ENCODE results near the gene TSPAN7. TPM values are rescaled to one million over a fixed set of nuclear protein-coding genes. Genes with fewer than 3 reads are reported as not detected.

TSPAN7 gene
- total and polyA plus RNA-seq, 2 donors = 6.3 to 24.3 TPM

DNA sequence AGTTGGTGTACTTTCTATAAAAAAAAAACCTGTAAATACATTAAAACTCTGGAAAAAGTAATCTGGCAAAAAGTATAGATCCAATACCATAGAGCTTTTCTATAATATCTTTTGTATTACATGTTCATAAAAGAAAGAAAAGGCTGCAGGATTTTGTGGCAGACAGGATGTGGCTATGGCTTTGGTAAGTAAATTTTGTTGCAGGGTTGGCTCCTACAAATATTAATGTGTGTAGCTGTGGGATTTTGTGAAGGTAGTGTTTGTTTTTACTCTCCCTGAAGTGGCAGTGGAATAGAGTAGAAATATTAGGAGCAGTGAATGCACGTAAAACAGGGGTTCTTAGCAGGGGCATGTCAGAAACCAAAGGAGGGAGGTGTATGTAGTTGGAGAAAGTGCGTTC, 84.8 kb downstream of the TSPAN7 start:
- no peaks in the 10 kb centered on the region for H3K9me3 ChIP-seq (ENCODE audit: control insufficient read depth in 2 of 2, insufficient read depth in 1 of 2, low read length in 1 of 2)
- H3K27me3 ChIP-seq (ENCODE audit: control insufficient read depth in 2 of 2, insufficient read depth in 1 of 2, low read length in 1 of 2) = no peaks in the 10 kb centered on the region
- no peak overlapping the region for H3K27ac ChIP-seq (ENCODE audit: low read depth in 1 of 2, low read length in 1 of 2)
- no peak overlapping the region for H3K4me3 ChIP-seq (ENCODE audit: low read length in 2 of 2)
- no peaks in the 10 kb centered on the region for H3K36me3 ChIP-seq (ENCODE audit: control insufficient read depth in 2 of 2, insufficient read depth in 2 of 2, low read length in 1 of 2)
- DNase-seq (ENCODE audit: low read depth in 6 of 9, low spot score in 9 of 9) = no peak
- WGBS = 63% methylated on average over 2 of the region's 2 CpGs
- peaks cover 2% of the 10 kb centered on the region in 2 donors for H3K4me1 ChIP-seq (ENCODE audit: control insufficient read depth in 2 of 2, insufficient read depth in 2 of 2, low read length in 2 of 2)

DNA sequence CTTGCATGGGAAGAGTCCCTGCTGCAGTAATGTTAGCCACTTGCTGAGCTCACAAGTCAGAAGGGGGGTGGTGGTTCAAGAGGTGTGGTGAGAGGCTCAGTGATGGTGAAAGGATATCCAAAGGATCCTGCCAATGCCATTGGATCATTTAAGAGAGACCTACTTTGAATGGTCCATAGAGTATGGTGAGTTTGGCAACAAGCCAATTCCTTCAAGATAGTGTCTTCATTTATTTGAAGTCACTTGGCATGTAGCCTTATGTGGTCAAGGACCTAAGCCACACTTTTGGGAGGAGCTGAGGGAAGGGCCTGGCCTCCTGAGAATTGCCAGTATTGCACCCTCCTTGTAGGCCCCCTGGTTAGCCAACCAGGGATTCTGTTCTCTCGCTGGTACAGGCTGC, 87.9 kb downstream of the TSPAN7 start:
- Histone ChIP-seq H3K9me3 (ENCODE audit: control insufficient read depth in 2 of 2, insufficient read depth in 1 of 2, low read length in 1 of 2) (no peaks in the 10 kb centered on the region), H3K36me3 (ENCODE audit: control insufficient read depth in 2 of 2, insufficient read depth in 2 of 2, low read length in 1 of 2) (no peaks in the 10 kb centered on the region), H3K27me3 (ENCODE audit: control insufficient read depth in 2 of 2, insufficient read depth in 1 of 2, low read length in 1 of 2) (no peaks in the 10 kb centered on the region), H3K4me3 (ENCODE audit: low read length in 2 of 2) (no peak overlapping the region), H3K27ac (ENCODE audit: low read depth in 1 of 2, low read length in 1 of 2) (no peak overlapping the region), H3K4me1 (ENCODE audit: control insufficient read depth in 2 of 2, insufficient read depth in 2 of 2, low read length in 2 of 2) (no peaks in the 10 kb centered on the region)
- 100% methylated on average over 1 of the region's 1 CpG for WGBS
- DNase-seq (ENCODE audit: low read depth in 6 of 9, low spot score in 9 of 9) = no peak

DNA sequence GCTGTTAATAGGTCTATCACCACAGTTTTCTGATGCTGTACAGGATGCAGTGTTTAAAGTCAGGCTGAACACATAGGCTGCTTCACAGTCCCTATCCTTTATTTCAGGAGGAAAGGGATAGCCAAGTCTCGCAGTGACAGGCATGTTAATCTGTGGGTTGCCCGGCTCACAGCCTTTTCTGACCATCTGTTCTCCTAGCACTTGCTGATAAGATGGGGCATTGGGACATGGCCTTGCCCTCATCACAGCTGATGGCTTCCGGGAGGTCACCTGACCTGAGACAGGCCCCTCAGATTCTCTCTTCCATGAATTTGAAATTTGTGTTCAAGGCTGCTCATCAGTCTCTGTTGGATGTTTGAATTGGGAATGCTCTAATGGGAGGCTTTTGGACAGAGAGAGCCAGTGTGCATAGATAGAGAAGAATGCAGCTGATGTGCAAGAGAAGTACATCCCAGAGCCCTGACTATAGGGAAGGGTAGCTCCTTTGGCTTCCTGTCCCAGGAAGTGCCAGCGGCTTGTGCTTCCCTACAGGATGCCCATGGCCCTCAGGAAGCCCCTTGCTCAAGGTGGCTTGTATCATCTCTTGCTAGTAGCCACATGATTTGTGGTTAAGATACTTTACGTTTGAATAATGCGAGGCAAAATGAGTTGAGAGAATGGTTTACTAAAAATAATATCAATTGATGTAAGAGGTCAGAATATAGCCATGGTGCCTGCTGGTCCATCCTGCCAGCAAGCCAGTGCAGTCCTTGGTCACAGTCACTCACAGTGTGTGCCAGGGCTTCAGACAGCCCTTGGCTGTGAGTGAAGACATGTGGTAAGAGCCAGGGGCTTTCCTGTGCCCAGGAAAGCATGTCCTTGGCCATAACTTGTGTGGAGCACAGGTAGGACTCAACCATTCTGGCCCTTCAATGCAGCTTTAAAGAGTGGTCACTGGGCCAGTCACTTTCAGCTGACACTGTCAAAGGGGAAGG, 88.6 kb downstream of the TSPAN7 start:
- H3K36me3 ChIP-seq (ENCODE audit: control insufficient read depth in 2 of 2, insufficient read depth in 2 of 2, low read length in 1 of 2) = no peaks in the 10 kb centered on the region
- no peak overlapping the region for H3K27ac ChIP-seq (ENCODE audit: low read depth in 1 of 2, low read length in 1 of 2)
- 70% methylated on average over 6 of the region's 6 CpGs for WGBS
- no peaks in the 10 kb centered on the region for H3K9me3 ChIP-seq (ENCODE audit: control insufficient read depth in 2 of 2, insufficient read depth in 1 of 2, low read length in 1 of 2)
- H3K4me1 ChIP-seq (ENCODE audit: control insufficient read depth in 2 of 2, insufficient read depth in 2 of 2, low read length in 2 of 2) = no peaks in the 10 kb centered on the region
- no peak for DNase-seq (ENCODE audit: low read depth in 6 of 9, low spot score in 9 of 9)
- no peak overlapping the region for H3K4me3 ChIP-seq (ENCODE audit: low read length in 2 of 2)
- H3K27me3 ChIP-seq (ENCODE audit: control insufficient read depth in 2 of 2, insufficient read depth in 1 of 2, low read length in 1 of 2) = no peaks in the 10 kb centered on the region

DNA sequence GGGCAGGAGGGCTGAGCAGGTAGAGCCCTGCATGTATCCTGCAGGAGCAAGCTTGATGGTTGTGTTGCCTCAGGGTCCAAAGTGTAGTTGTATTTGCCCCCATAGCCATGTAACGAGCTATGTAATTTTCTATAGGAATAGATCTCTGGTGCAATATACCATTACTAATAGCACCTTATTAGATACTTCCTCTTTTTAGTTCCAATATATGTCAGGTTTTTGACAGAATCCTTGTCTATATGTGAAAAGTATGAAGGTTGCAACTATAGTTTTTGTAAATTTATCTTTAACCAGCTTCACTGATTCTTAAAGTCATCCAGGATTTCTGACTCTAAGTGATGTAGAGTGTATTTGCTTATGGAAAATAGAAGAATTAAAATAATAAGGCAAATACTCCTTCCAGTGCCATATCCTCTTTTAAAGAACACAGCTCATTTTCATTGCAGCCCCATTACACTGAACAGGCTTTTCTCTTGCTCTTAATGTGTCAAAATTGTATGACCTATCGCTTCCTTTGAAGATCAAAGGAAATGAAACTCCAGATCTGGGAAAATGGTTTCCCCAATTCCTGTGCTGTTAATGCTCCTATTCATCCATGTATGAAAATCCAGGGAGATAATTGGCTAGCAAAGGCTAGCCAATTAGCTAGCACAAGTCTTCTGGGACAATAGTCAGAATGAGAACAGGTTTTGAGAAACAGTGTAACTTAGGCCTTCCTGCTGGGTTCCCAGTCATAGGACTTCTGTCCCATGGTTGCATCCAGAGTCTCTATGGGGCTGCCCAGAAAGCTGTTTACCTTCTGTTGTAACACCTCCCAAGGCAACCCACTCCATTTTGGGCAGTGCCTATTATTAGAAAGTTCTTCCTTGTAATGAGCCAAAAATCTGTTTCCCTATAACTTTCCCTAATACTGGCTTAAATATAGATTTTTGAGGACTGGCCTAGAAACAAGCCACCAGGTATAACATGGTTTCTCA, 90.6 kb downstream of the TSPAN7 start:
- H3K27ac ChIP-seq (ENCODE audit: low read depth in 1 of 2, low read length in 1 of 2) = no peak overlapping the region
- H3K36me3 ChIP-seq (ENCODE audit: control insufficient read depth in 2 of 2, insufficient read depth in 2 of 2, low read length in 1 of 2) = no peaks in the 10 kb centered on the region
- no peak for DNase-seq (ENCODE audit: low read depth in 6 of 9, low spot score in 9 of 9)
- H3K4me3 ChIP-seq (ENCODE audit: low read length in 2 of 2) = no peak overlapping the region
- H3K9me3 ChIP-seq (ENCODE audit: control insufficient read depth in 2 of 2, insufficient read depth in 1 of 2, low read length in 1 of 2) = no peaks in the 10 kb centered on the region
- WGBS = 100% methylated on average over 2 of the region's 2 CpGs
- H3K4me1 ChIP-seq (ENCODE audit: control insufficient read depth in 2 of 2, insufficient read depth in 2 of 2, low read length in 2 of 2) = no peaks in the 10 kb centered on the region
- no peaks in the 10 kb centered on the region for H3K27me3 ChIP-seq (ENCODE audit: control insufficient read depth in 2 of 2, insufficient read depth in 1 of 2, low read length in 1 of 2)

DNA sequence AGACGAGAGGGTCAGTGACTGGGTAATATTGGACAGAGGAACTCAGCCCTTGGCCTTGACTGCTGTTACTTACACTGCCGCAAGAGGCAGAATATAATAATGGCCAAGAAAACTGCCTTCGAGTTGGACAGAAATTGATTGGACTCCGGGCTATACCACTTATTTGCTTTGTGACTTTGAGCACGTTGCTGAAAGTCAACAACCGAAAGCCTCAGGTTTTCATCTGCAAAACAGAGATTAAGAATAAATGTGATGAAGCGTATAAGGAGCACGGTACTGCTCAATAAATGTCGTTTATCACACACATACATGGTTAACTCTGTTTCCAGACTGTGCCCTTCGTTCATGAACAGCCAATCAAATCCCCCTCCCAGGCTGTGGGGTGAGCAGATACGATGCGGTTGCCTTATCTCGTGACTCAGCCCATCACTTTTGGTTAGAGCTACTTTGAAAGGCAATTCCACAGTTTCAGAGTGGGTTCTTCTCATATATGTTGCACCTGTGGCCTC, 91.6 kb downstream of the TSPAN7 start:
- peak overlapping the region in 1 of 2 donors; percentile 3 for H3K27ac ChIP-seq (ENCODE audit: low read depth in 1 of 2, low read length in 1 of 2)
- H3K27me3 ChIP-seq (ENCODE audit: control insufficient read depth in 2 of 2, insufficient read depth in 1 of 2, low read length in 1 of 2) = no peaks in the 10 kb centered on the region
- 87% methylated on average over 13 of the region's 13 CpGs for WGBS
- H3K36me3 ChIP-seq (ENCODE audit: control insufficient read depth in 2 of 2, insufficient read depth in 2 of 2, low read length in 1 of 2) = no peaks in the 10 kb centered on the region
- no peaks in the 10 kb centered on the region for H3K9me3 ChIP-seq (ENCODE audit: control insufficient read depth in 2 of 2, insufficient read depth in 1 of 2, low read length in 1 of 2)
- DNase-seq (ENCODE audit: low read depth in 6 of 9, low spot score in 9 of 9) = peak in 3 of 9 donors; percentile 32 to 42 (median 41)
- no peak overlapping the region for H3K4me3 ChIP-seq (ENCODE audit: low read length in 2 of 2)
- H3K4me1 ChIP-seq (ENCODE audit: control insufficient read depth in 2 of 2, insufficient read depth in 2 of 2, low read length in 2 of 2) = no peaks in the 10 kb centered on the region

DNA sequence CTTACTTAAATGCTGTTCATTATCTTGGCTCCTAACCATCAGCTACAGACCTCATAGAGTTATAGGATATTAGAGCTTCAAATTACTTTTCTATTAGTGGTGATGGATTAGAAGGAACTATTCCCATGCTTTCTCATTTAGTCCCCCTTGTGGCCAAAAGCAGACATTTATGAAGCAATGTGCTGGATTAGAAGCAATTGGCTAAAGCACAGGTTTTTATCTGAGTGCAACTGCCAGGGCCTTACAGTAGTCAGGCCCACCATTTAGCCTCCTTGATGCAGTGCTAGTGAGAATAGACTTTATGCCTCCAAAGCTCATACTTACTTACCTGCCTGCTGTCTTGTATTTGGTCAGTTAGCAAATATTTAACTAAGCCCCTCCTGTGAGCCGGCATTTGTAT, 93.0 kb downstream of the TSPAN7 start:
- Histone ChIP-seq H3K9me3 (ENCODE audit: control insufficient read depth in 2 of 2, insufficient read depth in 1 of 2, low read length in 1 of 2) (no peaks in the 10 kb centered on the region), H3K36me3 (ENCODE audit: control insufficient read depth in 2 of 2, insufficient read depth in 2 of 2, low read length in 1 of 2) (no peaks in the 10 kb centered on the region)
- WGBS = 98% methylated on average over 1 of the region's 1 CpG

DNA sequence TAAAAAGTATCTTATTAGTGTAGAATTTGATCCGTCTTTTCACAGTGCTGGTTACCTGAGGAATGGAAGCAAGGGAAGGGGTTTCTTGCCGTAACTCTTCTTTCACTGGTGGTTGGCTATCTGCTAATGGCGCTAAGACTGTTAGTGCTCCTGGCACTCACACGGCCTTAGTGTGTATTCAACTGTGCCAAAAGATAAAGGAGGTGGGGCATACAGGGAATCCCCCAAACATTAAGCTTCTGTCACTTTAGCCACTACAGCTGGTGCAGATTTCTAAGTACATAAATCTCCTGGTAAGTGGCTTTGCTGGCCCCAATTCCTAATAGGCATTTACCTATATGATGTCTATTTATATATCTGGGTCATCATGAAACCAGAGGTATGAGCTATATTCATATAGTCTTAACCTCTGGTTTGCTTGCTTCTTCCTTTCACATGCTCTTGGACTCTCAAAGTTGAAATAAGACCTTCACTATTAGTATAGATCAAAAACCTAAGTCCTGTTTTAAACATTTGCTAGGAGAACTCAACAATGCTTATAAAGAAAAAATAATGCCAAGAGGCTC, 95.1 kb downstream of the TSPAN7 start:
- Histone ChIP-seq H3K9me3 (ENCODE audit: control insufficient read depth in 2 of 2, insufficient read depth in 1 of 2, low read length in 1 of 2) (no peaks in the 10 kb centered on the region), H3K4me1 (ENCODE audit: control insufficient read depth in 2 of 2, insufficient read depth in 2 of 2, low read length in 2 of 2) (no peaks in the 10 kb centered on the region), H3K27ac (ENCODE audit: low read depth in 1 of 2, low read length in 1 of 2) (no peak overlapping the region), H3K36me3 (ENCODE audit: control insufficient read depth in 2 of 2, insufficient read depth in 2 of 2, low read length in 1 of 2) (no peaks in the 10 kb centered on the region), H3K27me3 (ENCODE audit: control insufficient read depth in 2 of 2, insufficient read depth in 1 of 2, low read length in 1 of 2) (no peaks in the 10 kb centered on the region), H3K4me3 (ENCODE audit: low read length in 2 of 2) (no peak overlapping the region)
- no peak for DNase-seq (ENCODE audit: low read depth in 6 of 9, low spot score in 9 of 9)
- WGBS = 95% methylated on average over 4 of the region's 4 CpGs

More for the DNA sequence above, 93.0 kb downstream of the TSPAN7 start:
- Histone ChIP-seq H3K27me3 (ENCODE audit: control insufficient read depth in 2 of 2, insufficient read depth in 1 of 2, low read length in 1 of 2) (no peaks in the 10 kb centered on the region), H3K27ac (ENCODE audit: low read depth in 1 of 2, low read length in 1 of 2) (no peak overlapping the region), H3K4me3 (ENCODE audit: low read length in 2 of 2) (no peak overlapping the region), H3K4me1 (ENCODE audit: control insufficient read depth in 2 of 2, insufficient read depth in 2 of 2, low read length in 2 of 2) (no peaks in the 10 kb centered on the region)
- DNase-seq (ENCODE audit: low read depth in 6 of 9, low spot score in 9 of 9) = peak in 2 of 9 donors; percentile 30 to 38

DNA sequence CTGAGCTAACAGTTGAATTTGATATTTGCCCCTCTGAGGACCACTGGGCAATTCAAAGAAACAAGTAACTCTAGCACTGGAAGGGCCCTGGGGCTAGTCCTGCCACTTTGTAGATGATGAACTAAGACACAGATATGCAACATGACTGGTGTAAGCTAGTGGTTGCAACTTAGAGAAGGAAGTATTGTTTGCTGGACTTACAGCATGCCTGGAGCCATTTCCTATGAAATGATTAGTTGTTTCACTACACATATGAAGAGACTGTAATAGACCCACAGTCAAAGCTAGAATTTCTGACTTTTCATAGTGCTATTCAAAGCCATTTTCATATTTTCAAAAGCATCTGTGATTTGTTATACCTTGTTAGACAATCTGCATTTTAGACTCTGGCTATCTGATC, 96.2 kb downstream of the TSPAN7 start:
- no peaks in the 10 kb centered on the region for H3K27me3 ChIP-seq (ENCODE audit: control insufficient read depth in 2 of 2, insufficient read depth in 1 of 2, low read length in 1 of 2)
- no peaks in the 10 kb centered on the region for H3K4me1 ChIP-seq (ENCODE audit: control insufficient read depth in 2 of 2, insufficient read depth in 2 of 2, low read length in 2 of 2)
- H3K36me3 ChIP-seq (ENCODE audit: control insufficient read depth in 2 of 2, insufficient read depth in 2 of 2, low read length in 1 of 2) = no peaks in the 10 kb centered on the region
- H3K4me3 ChIP-seq (ENCODE audit: low read length in 2 of 2) = no peak overlapping the region
- no peak for DNase-seq (ENCODE audit: low read depth in 6 of 9, low spot score in 9 of 9)
- H3K27ac ChIP-seq (ENCODE audit: low read depth in 1 of 2, low read length in 1 of 2) = no peak overlapping the region
- H3K9me3 ChIP-seq (ENCODE audit: control insufficient read depth in 2 of 2, insufficient read depth in 1 of 2, low read length in 1 of 2) = no peaks in the 10 kb centered on the region
